Measurements from ENCODE around the gene RAB11FIP4.

GRCh38 chr17:31564291-31564690 is 172.8 kb downstream of the RAB11FIP4 start:
- TF ChIP-seq CTCF (IDR thresholded peaks at IDR 0.05; ENCODE audit: insufficient read depth, low read length) = no peak
- no peak for TF ChIP-seq GABPA (IDR thresholded peaks at IDR 0.05; ENCODE audit: low read depth)
